CD4-positive, alpha-beta T cell treated with Interleukin-15 for 1 hour (primary cell): Measurements from ENCODE around the gene SFMBT2.
"Not testable (repeated sequence)": the region's sequence is repeated elsewhere in the genome, so short reads cannot be mapped to it uniquely, and the experiment has no call there.

Experiments
- DNase-seq: peaks from one replicate; pipeline ENCODE4 v3.0.0-alpha.2; 2020

Gene SFMBT2

GRCh38 chr10:7206412-7207100, 204.3 kb downstream of the SFMBT2 start:
- no peak for DNase-seq

GRCh38 chr10:7205656-7206055, 205.2 kb downstream of the SFMBT2 start:
- no peak for DNase-seq

- DNase-seq = no peak
Observed at GRCh38 chr10:7202793-7203355, 208.0 kb downstream of the SFMBT2 start.

- no peak for DNase-seq
Observed at GRCh38 chr10:7199152-7199760, 211.6 kb downstream of the SFMBT2 start.

GRCh38 chr10:7196284-7196683, 214.6 kb downstream of the SFMBT2 start:
- DNase-seq = no peak

GRCh38 chr10:7195118-7195517, 215.7 kb downstream of the SFMBT2 start:
- no peak for DNase-seq

- DNase-seq = no peak
Observed at GRCh38 chr10:7194571-7194970, 216.3 kb downstream of the SFMBT2 start.

GRCh38 chr10:7193369-7193768, 217.5 kb downstream of the SFMBT2 start:
- DNase-seq = no peak

- peak; percentile 74 for DNase-seq
Observed at GRCh38 chr10:7192831-7193361, 217.9 kb downstream of the SFMBT2 start.

GRCh38 chr10:7192061-7192460, 218.8 kb downstream of the SFMBT2 start:
- DNase-seq = no peak

GRCh38 chr10:7190772-7191171, 220.1 kb downstream of the SFMBT2 start:
- DNase-seq = not testable (repeated sequence)

GRCh38 chr10:7189909-7190308, 220.9 kb downstream of the SFMBT2 start:
- DNase-seq = no peak

GRCh38 chr10:7188456-7189050, 222.3 kb downstream of the SFMBT2 start:
- DNase-seq = no peak

GRCh38 chr10:7186387-7187018, 224.3 kb downstream of the SFMBT2 start:
- DNase-seq = peak; percentile 49

GRCh38 chr10:7185367-7185690, 225.5 kb downstream of the SFMBT2 start:
- DNase-seq = no peak

GRCh38 chr10:7184660-7185366, 226.0 kb downstream of the SFMBT2 start:
- peak; percentile 60 for DNase-seq

GRCh38 chr10:7184116-7184515, 226.7 kb downstream of the SFMBT2 start:
- peak; percentile 40 for DNase-seq

- DNase-seq = not testable (repeated sequence)
Observed at GRCh38 chr10:7182327-7182726, 228.5 kb downstream of the SFMBT2 start.

GRCh38 chr10:7181420-7181819, 229.4 kb downstream of the SFMBT2 start:
- DNase-seq = no peak

GRCh38 chr10:7179536-7179935, 231.3 kb downstream of the SFMBT2 start:
- DNase-seq = no peak

- DNase-seq = no peak
Observed at GRCh38 chr10:7173948-7174347, 236.9 kb downstream of the SFMBT2 start.

GRCh38 chr10:7171825-7172224, 239.0 kb downstream of the SFMBT2 start:
- no peak for DNase-seq
